Panc1 (cell line): Measurements from ENCODE around the gene UBLCP1.

Source experiments
- CTCF ChIP-seq: fragments of 450-650 bp; IDR thresholded peaks from 2 replicates; pipeline ENCODE4 v1.5.1; 2017; ENCODE audit warnings: mild to moderate bottlenecking
- POLR2AphosphoS5 ChIP-seq: IDR thresholded peaks from 2 replicates; pipeline ENCODE4 v1.6.1; 2012; ENCODE audit warnings: mild to moderate bottlenecking, low read depth, low read length, moderate library complexity
- REST ChIP-seq, 2 experiments: IDR thresholded peaks; 2 replicates each; pipeline ENCODE4 v1.6.1; 2011 to 2012; ENCODE audit warnings: low read depth in 2 of 2, control low read depth in 1 of 2, low read length in 1 of 2, mild to moderate bottlenecking in 1 of 2, moderate library complexity in 1 of 2; ENCODE audit not compliant: insufficient read depth in 1 of 2
- SIN3A ChIP-seq: IDR thresholded peaks from 2 replicates; pipeline ENCODE4 v1.6.1; 2012; ENCODE audit warnings: low read depth, mild to moderate bottlenecking, low read length, moderate library complexity, borderline replicate concordance; ENCODE audit not compliant: insufficient read depth
- TCF7L2 ChIP-seq: IDR thresholded peaks from 2 replicates; pipeline ENCODE4 v1.6.1; 2011; ENCODE audit warnings: mild to moderate bottlenecking, low read depth, low read length, inconsistent platforms

- TF ChIP-seq CTCF (no peak), REST (IDR thresholded peaks at IDR 0.05; ENCODE audit: insufficient read depth in 1 of 2, low read depth in 2 of 2, low read length in 1 of 2) (no peak), POLR2AphosphoS5 (no peak), TCF7L2 (no peak), SIN3A (no peak)
Observed at GRCh38 chr5:159269723-159270122, 6.6 kb downstream of the UBLCP1 start.
